ENCODE results near the gene BMX.

BMX gene

GRCh38 chrX:15570145-15570544 lies 69.5 kb downstream of the BMX start:
- no peak for ATAC-seq

GRCh38 chrX:15574017-15574416 lies 73.4 kb downstream of the BMX start:
- ATAC-seq, result no peak

More at GRCh38 chrX:15570145-15570544, 69.5 kb downstream of the BMX start:
- TF ChIP-seq, protein P1, sequence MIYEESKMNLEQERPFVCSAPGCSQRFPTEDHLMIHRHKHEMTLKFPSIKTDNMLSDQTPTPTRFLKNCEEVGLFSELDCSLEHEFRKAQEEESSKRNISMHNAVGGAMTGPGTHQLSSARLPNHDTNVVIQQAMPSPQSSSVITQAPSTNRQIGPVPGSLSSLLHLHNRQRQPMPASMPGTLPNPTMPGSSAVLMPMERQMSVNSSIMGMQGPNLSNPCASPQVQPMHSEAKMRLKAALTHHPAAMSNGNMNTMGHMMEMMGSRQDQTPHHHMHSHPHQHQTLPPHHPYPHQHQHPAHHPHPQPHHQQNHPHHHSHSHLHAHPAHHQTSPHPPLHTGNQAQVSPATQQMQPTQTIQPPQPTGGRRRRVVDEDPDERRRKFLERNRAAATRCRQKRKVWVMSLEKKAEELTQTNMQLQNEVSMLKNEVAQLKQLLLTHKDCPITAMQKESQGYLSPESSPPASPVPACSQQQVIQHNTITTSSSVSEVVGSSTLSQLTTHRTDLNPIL (CRISPR knock-in tag; IDR thresholded peaks at IDR 0.05; ENCODE audit: low read depth), result no peak
- TF ChIP-seq ISL1 (CRISPR knock-in tag; IDR thresholded peaks at IDR 0.05) (no peak), ZFP30 (CRISPR knock-in tag; IDR thresholded peaks at IDR 0.05) (no peak), TOX (CRISPR knock-in tag; IDR thresholded peaks at IDR 0.05; ENCODE audit: borderline replicate concordance) (no peak), TCF4 (CRISPR knock-in tag; IDR thresholded peaks at IDR 0.05; ENCODE audit: borderline replicate concordance) (peak; percentile 61; the same call in 1 of the 2 replicates), BACH2 (CRISPR knock-in tag; IDR thresholded peaks at IDR 0.05; ENCODE audit: borderline replicate concordance) (no peak), PPARA (CRISPR knock-in tag; IDR thresholded peaks at IDR 0.05; ENCODE audit: borderline replicate concordance) (no peak)

GRCh38 chrX:15576019-15576418 lies 75.4 kb downstream of the BMX start:
- TF ChIP-seq CSRNP3 (CRISPR knock-in tag; IDR thresholded peaks at IDR 0.05) (no peak), ZNF8 (CRISPR knock-in tag; IDR thresholded peaks at IDR 0.05) (no peak), PPARA (CRISPR knock-in tag; IDR thresholded peaks at IDR 0.05; ENCODE audit: borderline replicate concordance) (no peak)
- ATAC-seq, result no peak

More at GRCh38 chrX:15574017-15574416, 73.4 kb downstream of the BMX start:
- TF ChIP-seq, protein P1 (CRISPR knock-in tag; IDR thresholded peaks at IDR 0.05; ENCODE audit: low read depth), result no peak

GRCh38 chrX:15579778-15580747 lies 79.5 kb downstream of the BMX start:
- ATAC-seq, result no peak
- no peak for TF ChIP-seq ZNF8 (CRISPR knock-in tag; IDR thresholded peaks at IDR 0.05)
- no peak for TF ChIP-seq PPARA (CRISPR knock-in tag; IDR thresholded peaks at IDR 0.05; ENCODE audit: borderline replicate concordance)
- no peak for TF ChIP-seq ZNF70 (CRISPR knock-in tag; IDR thresholded peaks at IDR 0.05)
- TF ChIP-seq ZFP30 (CRISPR knock-in tag; IDR thresholded peaks at IDR 0.05), result no peak
- TF ChIP-seq ARNTL (CRISPR knock-in tag; IDR thresholded peaks at IDR 0.05; ENCODE audit: borderline replicate concordance, low read depth), result no peak
- no peak for TF ChIP-seq RARB (CRISPR knock-in tag; IDR thresholded peaks at IDR 0.05)
- no peak for TF ChIP-seq POU6F1 (CRISPR knock-in tag; IDR thresholded peaks at IDR 0.05; ENCODE audit: borderline replicate concordance, low read depth)
- TF ChIP-seq TCF4 (CRISPR knock-in tag; IDR thresholded peaks at IDR 0.05; ENCODE audit: borderline replicate concordance), result no peak
- TF ChIP-seq, protein P2, sequence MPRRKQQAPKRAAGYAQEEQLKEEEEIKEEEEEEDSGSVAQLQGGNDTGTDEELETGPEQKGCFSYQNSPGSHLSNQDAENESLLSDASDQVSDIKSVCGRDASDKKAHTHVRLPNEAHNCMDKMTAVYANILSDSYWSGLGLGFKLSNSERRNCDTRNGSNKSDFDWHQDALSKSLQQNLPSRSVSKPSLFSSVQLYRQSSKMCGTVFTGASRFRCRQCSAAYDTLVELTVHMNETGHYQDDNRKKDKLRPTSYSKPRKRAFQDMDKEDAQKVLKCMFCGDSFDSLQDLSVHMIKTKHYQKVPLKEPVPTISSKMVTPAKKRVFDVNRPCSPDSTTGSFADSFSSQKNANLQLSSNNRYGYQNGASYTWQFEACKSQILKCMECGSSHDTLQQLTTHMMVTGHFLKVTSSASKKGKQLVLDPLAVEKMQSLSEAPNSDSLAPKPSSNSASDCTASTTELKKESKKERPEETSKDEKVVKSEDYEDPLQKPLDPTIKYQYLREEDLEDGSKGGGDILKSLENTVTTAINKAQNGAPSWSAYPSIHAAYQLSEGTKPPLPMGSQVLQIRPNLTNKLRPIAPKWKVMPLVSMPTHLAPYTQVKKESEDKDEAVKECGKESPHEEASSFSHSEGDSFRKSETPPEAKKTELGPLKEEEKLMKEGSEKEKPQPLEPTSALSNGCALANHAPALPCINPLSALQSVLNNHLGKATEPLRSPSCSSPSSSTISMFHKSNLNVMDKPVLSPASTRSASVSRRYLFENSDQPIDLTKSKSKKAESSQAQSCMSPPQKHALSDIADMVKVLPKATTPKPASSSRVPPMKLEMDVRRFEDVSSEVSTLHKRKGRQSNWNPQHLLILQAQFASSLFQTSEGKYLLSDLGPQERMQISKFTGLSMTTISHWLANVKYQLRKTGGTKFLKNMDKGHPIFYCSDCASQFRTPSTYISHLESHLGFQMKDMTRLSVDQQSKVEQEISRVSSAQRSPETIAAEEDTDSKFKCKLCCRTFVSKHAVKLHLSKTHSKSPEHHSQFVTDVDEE (CRISPR knock-in tag; IDR thresholded peaks at IDR 0.05), result no peak
- no peak for TF ChIP-seq ZNF565 (CRISPR knock-in tag; conservative IDR thresholded peaks at IDR 0.05; ENCODE audit: low read depth)
- TF ChIP-seq CSDC2 (CRISPR knock-in tag; IDR thresholded peaks at IDR 0.05), result no peak
- TF ChIP-seq, protein P3, sequence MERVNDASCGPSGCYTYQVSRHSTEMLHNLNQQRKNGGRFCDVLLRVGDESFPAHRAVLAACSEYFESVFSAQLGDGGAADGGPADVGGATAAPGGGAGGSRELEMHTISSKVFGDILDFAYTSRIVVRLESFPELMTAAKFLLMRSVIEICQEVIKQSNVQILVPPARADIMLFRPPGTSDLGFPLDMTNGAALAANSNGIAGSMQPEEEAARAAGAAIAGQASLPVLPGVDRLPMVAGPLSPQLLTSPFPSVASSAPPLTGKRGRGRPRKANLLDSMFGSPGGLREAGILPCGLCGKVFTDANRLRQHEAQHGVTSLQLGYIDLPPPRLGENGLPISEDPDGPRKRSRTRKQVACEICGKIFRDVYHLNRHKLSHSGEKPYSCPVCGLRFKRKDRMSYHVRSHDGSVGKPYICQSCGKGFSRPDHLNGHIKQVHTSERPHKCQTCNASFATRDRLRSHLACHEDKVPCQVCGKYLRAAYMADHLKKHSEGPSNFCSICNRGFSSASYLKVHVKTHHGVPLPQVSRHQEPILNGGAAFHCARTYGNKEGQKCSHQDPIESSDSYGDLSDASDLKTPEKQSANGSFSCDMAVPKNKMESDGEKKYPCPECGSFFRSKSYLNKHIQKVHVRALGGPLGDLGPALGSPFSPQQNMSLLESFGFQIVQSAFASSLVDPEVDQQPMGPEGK (CRISPR knock-in tag; IDR thresholded peaks at IDR 0.05; ENCODE audit: borderline replicate concordance), result no peak

Measured in SK-N-SH treated with all-trans-retinoic acid at 6 μM for 48 hours (cell line).